ENCODE results near the gene TTLL3.

- TF ChIP-seq CTCF (IDR thresholded peaks at IDR 0.05; ENCODE audit: extremely low read depth in 1 of 2, insufficient read depth in 1 of 2, low read depth in 1 of 2, low read length in 2 of 2) (no peak), POLR2AphosphoS5 (IDR thresholded peaks at IDR 0.05; ENCODE audit: insufficient read depth, low read depth, low read length) (no peak), EZH2 (IDR thresholded peaks at IDR 0.05; ENCODE audit: borderline replicate concordance, low read depth, low read length, severe bottlenecking) (no peak), POLR2A (IDR thresholded peaks at IDR 0.05; ENCODE audit: low read depth, low read length) (no peak)
Observed at GRCh38 chr3:9870978-9871377, 60.9 kb downstream of the TTLL3 start.

All from endothelial cell of umbilical vein (primary cell).